ENCODE measurements around the gene ADPGK. TPM values are rescaled to one million over a fixed set of nuclear protein-coding genes. Genes with fewer than 3 reads are reported as not detected.

The ADPGK gene
- total RNA-seq, 1 experiment from 2014 or later = 54.8 TPM

DNA sequence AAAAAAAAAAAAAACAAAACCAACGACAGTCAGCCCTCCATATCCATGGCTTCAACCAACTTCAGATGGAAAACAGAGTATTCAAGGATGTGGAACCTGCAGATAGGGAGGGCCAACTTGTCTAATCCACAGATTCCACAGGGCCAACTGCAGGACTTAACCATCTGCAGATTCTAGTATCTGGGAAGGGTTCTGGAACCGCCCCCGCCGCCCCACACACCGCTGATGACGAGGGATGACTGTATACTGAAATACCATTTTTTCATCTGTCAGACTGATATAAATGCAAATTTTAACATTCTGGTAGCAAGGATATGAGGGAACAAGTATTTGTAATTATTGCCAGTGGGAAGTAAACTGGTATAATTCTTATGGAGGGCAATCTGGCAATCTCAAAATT, 29.5 kb downstream of the ADPGK start:
- H2AK5ac ChIP-seq (ENCODE audit: insufficient read length, low read length) = no peak overlapping the region
- H3T11ph ChIP-seq (ENCODE audit: low read length) = no peak overlapping the region
- no CpG with 5 or more reads among the region's 6 CpGs for WGBS (ENCODE audit: extremely low coverage, insufficient read length, low lambda C conversion rate)
- DNase-seq = no peak
- Mint-ChIP-seq H3K9me3 (no peaks in the 10 kb centered on the region), H3K4me1 (no peaks in the 10 kb centered on the region), H3K27me3 (ENCODE audit: low read depth) (no peaks in the 10 kb centered on the region), H3K36me3 (ENCODE audit: insufficient read depth in 1 of 3, low read depth in 3 of 3) (peaks cover 9 to 70% (median 53%) of the 10 kb centered on the region in 3 experiments; a peak in 6 of 7 replicates), H3K27ac (no peak overlapping the region), H3K4me3 (no peak overlapping the region)
- H3K27ac ChIP-seq (ENCODE audit: insufficient read length, low read depth, low read length) = no peak overlapping the region
- no peak overlapping the region for H3K9ac ChIP-seq (ENCODE audit: extremely low read depth, insufficient read length, low read length)
- no peak overlapping the region for H2AFZ ChIP-seq (ENCODE audit: low read length)
- H3K4me2 ChIP-seq (ENCODE audit: insufficient read depth, insufficient read length, low read length) = no peak overlapping the region
- no peaks in the 10 kb centered on the region for H3K4me1 ChIP-seq (ENCODE audit: insufficient read depth, low read length)
- H3K79me1 ChIP-seq (ENCODE audit: insufficient read depth, low read depth, low read length, poor library complexity, severe bottlenecking) = no peaks in the 10 kb centered on the region
- no peaks in the 10 kb centered on the region for H3K9me3 ChIP-seq (ENCODE audit: control insufficient read depth, low read depth, low read length)
- H2BK15ac ChIP-seq (ENCODE audit: low read depth, low read length) = no peak overlapping the region
- H2BK5ac ChIP-seq (ENCODE audit: insufficient read length, low read length) = no peak overlapping the region
- no peak overlapping the region for H3K14ac ChIP-seq (ENCODE audit: insufficient read depth, low read length)
- no peaks in the 10 kb centered on the region for H3K23me2 ChIP-seq (ENCODE audit: insufficient read length, low read depth, low read length, poor library complexity, severe bottlenecking)
- H3K23ac ChIP-seq (ENCODE audit: insufficient read length, low read depth, low read length) = no peak overlapping the region
- H3K18ac ChIP-seq (ENCODE audit: insufficient read length, low read depth, low read length) = no peak overlapping the region
- H3K27me3 ChIP-seq (ENCODE audit: insufficient read depth, low read length) = no peaks in the 10 kb centered on the region
- no peak overlapping the region for H2BK120ac ChIP-seq (ENCODE audit: low read depth, low read length, poor library complexity, severe bottlenecking)
- no peak overlapping the region for H3K56ac ChIP-seq (ENCODE audit: insufficient read length, low read depth, low read length)
- no peaks in the 10 kb centered on the region for H4K20me1 ChIP-seq (ENCODE audit: control insufficient read depth, insufficient read depth, insufficient read length)
- H4K91ac ChIP-seq (ENCODE audit: insufficient read length, low read depth, low read length) = no peak overlapping the region
- no peak overlapping the region for H4K8ac ChIP-seq (replicated peaks; ENCODE audit: insufficient read length, low read depth, low read length)
- no peak overlapping the region for H2BK20ac ChIP-seq (ENCODE audit: low read depth, low read length, poor library complexity, severe bottlenecking)
- H3K79me2 ChIP-seq (ENCODE audit: insufficient read depth, low read length) = no peaks in the 10 kb centered on the region; the same call in 1 of the 2 replicates
- TF ChIP-seq, protein P1, sequence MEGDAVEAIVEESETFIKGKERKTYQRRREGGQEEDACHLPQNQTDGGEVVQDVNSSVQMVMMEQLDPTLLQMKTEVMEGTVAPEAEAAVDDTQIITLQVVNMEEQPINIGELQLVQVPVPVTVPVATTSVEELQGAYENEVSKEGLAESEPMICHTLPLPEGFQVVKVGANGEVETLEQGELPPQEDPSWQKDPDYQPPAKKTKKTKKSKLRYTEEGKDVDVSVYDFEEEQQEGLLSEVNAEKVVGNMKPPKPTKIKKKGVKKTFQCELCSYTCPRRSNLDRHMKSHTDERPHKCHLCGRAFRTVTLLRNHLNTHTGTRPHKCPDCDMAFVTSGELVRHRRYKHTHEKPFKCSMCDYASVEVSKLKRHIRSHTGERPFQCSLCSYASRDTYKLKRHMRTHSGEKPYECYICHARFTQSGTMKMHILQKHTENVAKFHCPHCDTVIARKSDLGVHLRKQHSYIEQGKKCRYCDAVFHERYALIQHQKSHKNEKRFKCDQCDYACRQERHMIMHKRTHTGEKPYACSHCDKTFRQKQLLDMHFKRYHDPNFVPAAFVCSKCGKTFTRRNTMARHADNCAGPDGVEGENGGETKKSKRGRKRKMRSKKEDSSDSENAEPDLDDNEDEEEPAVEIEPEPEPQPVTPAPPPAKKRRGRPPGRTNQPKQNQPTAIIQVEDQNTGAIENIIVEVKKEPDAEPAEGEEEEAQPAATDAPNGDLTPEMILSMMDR (conservative IDR thresholded peaks at IDR 0.05) = no peak
- no peak overlapping the region for H2BK12ac ChIP-seq (ENCODE audit: insufficient read length, low read depth, low read length)
- H4K5ac ChIP-seq (ENCODE audit: insufficient read length, low read depth, low read length) = no peak overlapping the region
- H3K4ac ChIP-seq (ENCODE audit: low read depth, low read length) = no peak overlapping the region
